Neural cell (in vitro differentiated cells): ENCODE measurements around the gene NUP98. TPM values are rescaled to one million over a fixed set of nuclear protein-coding genes. Genes with fewer than 3 reads are reported as not detected.

Experiments
- H2AFZ ChIP-seq: fragments of 200-600, 300-800 bp; sonication (generic), shearing (Covaris generic); 2 replicates; pipeline ENCODE4 v1.6.0; 2014; ENCODE audit warnings: low read depth, mild to moderate bottlenecking, antibody characterized with exemption, low read length, moderate library complexity
- H3F3A ChIP-seq: fragments of 200-600 bp; shearing (Covaris generic); 2 replicates; pipeline ENCODE4 v1.6.1; 2016; ENCODE audit warnings: mild to moderate bottlenecking, moderate library complexity, mixed read lengths, antibody characterized with exemption, low read length; ENCODE audit not compliant: insufficient read depth, poor library complexity, severe bottlenecking
- H3K27ac ChIP-seq: fragments of 200-600, 300-800 bp; sonication (generic), shearing (Covaris generic); 2 replicates; pipeline ENCODE4 v1.5.1; 2014; ENCODE audit warnings: mild to moderate bottlenecking, low read length, moderate library complexity
- H3K27me3 ChIP-seq: fragments of 300-800, 200-600 bp; sonication (generic), shearing (Covaris generic); 2 replicates; pipeline ENCODE4 v1.6.0; 2014; ENCODE audit warnings: mild to moderate bottlenecking, low read depth, low read length, moderate library complexity; ENCODE audit not compliant: insufficient read depth
- H3K36me3 ChIP-seq: fragments of 300-800, 200-600 bp; sonication (generic), shearing (Covaris generic); 2 replicates; pipeline ENCODE4 v1.5.1; 2014; ENCODE audit warnings: mild to moderate bottlenecking, antibody characterized with exemption, low read length, moderate library complexity; ENCODE audit not compliant: insufficient read depth
- H3K4me2 ChIP-seq: fragments of 300-800, 200-600 bp; sonication (generic), shearing (Covaris generic); 2 replicates; pipeline ENCODE4 v1.6.0; 2014; ENCODE audit warnings: mild to moderate bottlenecking, low read length
- H3K4me3 ChIP-seq: fragments of 300-800, 200-600 bp; sonication (generic), shearing (Covaris generic); 2 replicates; pipeline ENCODE4 v1.5.1; 2014; ENCODE audit warnings: mild to moderate bottlenecking, low read length, moderate library complexity
- H3K79me2 ChIP-seq: fragments of 200-600 bp; shearing (Covaris generic); replicated peaks from 2 replicates; pipeline ENCODE4 v1.6.0; 2014; ENCODE audit warnings: mild to moderate bottlenecking, low read length, moderate library complexity; ENCODE audit not compliant: insufficient read depth
- H3K9ac ChIP-seq: fragments of 300-800, 200-600 bp; sonication (generic), shearing (Covaris generic); 2 replicates; pipeline ENCODE4 v1.6.1; 2016; ENCODE audit warnings: mild to moderate bottlenecking, low read length, mixed read lengths
- H3K9me2 ChIP-seq: fragments of 200-600 bp; shearing (Covaris generic); 2 replicates; pipeline ENCODE4 v1.6.1; 2016; ENCODE audit warnings: mild to moderate bottlenecking, low read length, mixed read lengths; ENCODE audit not compliant: insufficient read depth
- H3K9me3 ChIP-seq: fragments of 200-600, 300-800 bp; sonication (generic), shearing (Covaris generic); 2 replicates; pipeline ENCODE4 v1.6.1; 2016; ENCODE audit warnings: mild to moderate bottlenecking, mixed run types, low read length, moderate library complexity, mixed read lengths
- H4K20me1 ChIP-seq: fragments of 200-600 bp; shearing (Covaris generic); 2 replicates; pipeline ENCODE4 v1.6.1; 2016; ENCODE audit warnings: mild to moderate bottlenecking, mixed run types; ENCODE audit not compliant: insufficient read depth
- EP300 ChIP-seq: fragments of 450-650 bp; conservative IDR thresholded peaks from 2 replicates; pipeline ENCODE4 v1.6.1; 2014; ENCODE audit warnings: antibody characterized with exemption, mild to moderate bottlenecking, moderate library complexity; ENCODE audit not compliant: poor library complexity, severe bottlenecking
- EZH2 ChIP-seq: fragments of 200-600, 300-800 bp; shearing (Covaris generic), sonication (generic); IDR thresholded peaks from 2 replicates; pipeline ENCODE4 v1.6.1; 2014; ENCODE audit warnings: antibody characterized with exemption, low read length, borderline replicate concordance, mild to moderate bottlenecking; ENCODE audit not compliant: insufficient read depth, poor library complexity, severe bottlenecking
- MXI1 ChIP-seq: fragments of 450-650 bp; conservative IDR thresholded peaks from 2 replicates; pipeline ENCODE4 v1.6.1; 2014; ENCODE audit warnings: antibody characterized with exemption, mild to moderate bottlenecking; ENCODE audit not compliant: poor library complexity, severe bottlenecking
- POLR2AphosphoS5 ChIP-seq: IDR thresholded peaks from 2 replicates; pipeline ENCODE4 v1.6.1; 2012
- RAD21 ChIP-seq: fragments of 450-650 bp; conservative IDR thresholded peaks from 2 replicates; pipeline ENCODE4 v1.6.1; 2014; ENCODE audit warnings: antibody characterized with exemption, mild to moderate bottlenecking, moderate library complexity
- SMC3 ChIP-seq: fragments of 450-650 bp; conservative IDR thresholded peaks from 2 replicates; pipeline ENCODE4 v1.6.1; 2014; ENCODE audit warnings: antibody characterized with exemption, mild to moderate bottlenecking, moderate library complexity; ENCODE audit not compliant: poor library complexity
- TAF1 ChIP-seq: IDR thresholded peaks from 2 replicates; pipeline ENCODE4 v1.6.1; 2012; ENCODE audit warnings: low read depth
- polyA plus RNA-seq: library from polyadenylated mRNA; depleted of rRNA; stranded (reverse); fragments of >200 nt; gene quantifications from 2 replicates; pipeline ENCODE4 v1.2.3, GENCODE V29; 2014
- TF ChIP-seq, protein P1 (sequence below): IDR thresholded peaks from 2 replicates; pipeline ENCODE4 v1.6.1; 2012; ENCODE audit warnings: borderline replicate concordance
- TF ChIP-seq, protein P2 (sequence below): fragments of 450-650 bp; IDR thresholded peaks from 2 replicates; pipeline ENCODE4 v1.5.1; 2014; ENCODE audit warnings: antibody characterized with exemption, mild to moderate bottlenecking, moderate library complexity; ENCODE audit not compliant: poor library complexity, severe bottlenecking

The NUP98 gene
- polyA plus RNA-seq, 1 donor from 2014 or later = 28.9 TPM

- H3K36me3 ChIP-seq = peaks cover 4% of the 10 kb centered on the region
- TF ChIP-seq, protein P1, sequence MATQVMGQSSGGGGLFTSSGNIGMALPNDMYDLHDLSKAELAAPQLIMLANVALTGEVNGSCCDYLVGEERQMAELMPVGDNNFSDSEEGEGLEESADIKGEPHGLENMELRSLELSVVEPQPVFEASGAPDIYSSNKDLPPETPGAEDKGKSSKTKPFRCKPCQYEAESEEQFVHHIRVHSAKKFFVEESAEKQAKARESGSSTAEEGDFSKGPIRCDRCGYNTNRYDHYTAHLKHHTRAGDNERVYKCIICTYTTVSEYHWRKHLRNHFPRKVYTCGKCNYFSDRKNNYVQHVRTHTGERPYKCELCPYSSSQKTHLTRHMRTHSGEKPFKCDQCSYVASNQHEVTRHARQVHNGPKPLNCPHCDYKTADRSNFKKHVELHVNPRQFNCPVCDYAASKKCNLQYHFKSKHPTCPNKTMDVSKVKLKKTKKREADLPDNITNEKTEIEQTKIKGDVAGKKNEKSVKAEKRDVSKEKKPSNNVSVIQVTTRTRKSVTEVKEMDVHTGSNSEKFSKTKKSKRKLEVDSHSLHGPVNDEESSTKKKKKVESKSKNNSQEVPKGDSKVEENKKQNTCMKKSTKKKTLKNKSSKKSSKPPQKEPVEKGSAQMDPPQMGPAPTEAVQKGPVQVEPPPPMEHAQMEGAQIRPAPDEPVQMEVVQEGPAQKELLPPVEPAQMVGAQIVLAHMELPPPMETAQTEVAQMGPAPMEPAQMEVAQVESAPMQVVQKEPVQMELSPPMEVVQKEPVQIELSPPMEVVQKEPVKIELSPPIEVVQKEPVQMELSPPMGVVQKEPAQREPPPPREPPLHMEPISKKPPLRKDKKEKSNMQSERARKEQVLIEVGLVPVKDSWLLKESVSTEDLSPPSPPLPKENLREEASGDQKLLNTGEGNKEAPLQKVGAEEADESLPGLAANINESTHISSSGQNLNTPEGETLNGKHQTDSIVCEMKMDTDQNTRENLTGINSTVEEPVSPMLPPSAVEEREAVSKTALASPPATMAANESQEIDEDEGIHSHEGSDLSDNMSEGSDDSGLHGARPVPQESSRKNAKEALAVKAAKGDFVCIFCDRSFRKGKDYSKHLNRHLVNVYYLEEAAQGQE = no peak
- TF ChIP-seq RAD21 = no peak
- no peak for TF ChIP-seq EP300
- no peak for TF ChIP-seq SMC3
- no peak for TF ChIP-seq POLR2AphosphoS5
- no peak for TF ChIP-seq EZH2
- TF ChIP-seq TAF1 = no peak
- TF ChIP-seq, protein P2, sequence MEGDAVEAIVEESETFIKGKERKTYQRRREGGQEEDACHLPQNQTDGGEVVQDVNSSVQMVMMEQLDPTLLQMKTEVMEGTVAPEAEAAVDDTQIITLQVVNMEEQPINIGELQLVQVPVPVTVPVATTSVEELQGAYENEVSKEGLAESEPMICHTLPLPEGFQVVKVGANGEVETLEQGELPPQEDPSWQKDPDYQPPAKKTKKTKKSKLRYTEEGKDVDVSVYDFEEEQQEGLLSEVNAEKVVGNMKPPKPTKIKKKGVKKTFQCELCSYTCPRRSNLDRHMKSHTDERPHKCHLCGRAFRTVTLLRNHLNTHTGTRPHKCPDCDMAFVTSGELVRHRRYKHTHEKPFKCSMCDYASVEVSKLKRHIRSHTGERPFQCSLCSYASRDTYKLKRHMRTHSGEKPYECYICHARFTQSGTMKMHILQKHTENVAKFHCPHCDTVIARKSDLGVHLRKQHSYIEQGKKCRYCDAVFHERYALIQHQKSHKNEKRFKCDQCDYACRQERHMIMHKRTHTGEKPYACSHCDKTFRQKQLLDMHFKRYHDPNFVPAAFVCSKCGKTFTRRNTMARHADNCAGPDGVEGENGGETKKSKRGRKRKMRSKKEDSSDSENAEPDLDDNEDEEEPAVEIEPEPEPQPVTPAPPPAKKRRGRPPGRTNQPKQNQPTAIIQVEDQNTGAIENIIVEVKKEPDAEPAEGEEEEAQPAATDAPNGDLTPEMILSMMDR = no peak
- TF ChIP-seq MXI1 = no peak
- no peak overlapping the region for H2AFZ ChIP-seq
- H3K27me3 ChIP-seq = no peaks in the 10 kb centered on the region
- H4K20me1 ChIP-seq = no peaks in the 10 kb centered on the region
- H3K9ac ChIP-seq = no peak overlapping the region
- no peaks in the 10 kb centered on the region for H3K9me3 ChIP-seq
- no peaks in the 10 kb centered on the region for H3K79me2 ChIP-seq
- no peak overlapping the region for H3K4me2 ChIP-seq
- no peak overlapping the region for H3K4me3 ChIP-seq
- no peak overlapping the region for H3K27ac ChIP-seq
- no peaks in the 10 kb centered on the region for H3K9me2 ChIP-seq
- no peaks in the 10 kb centered on the region for H3F3A ChIP-seq
Measured at GRCh38 chr11:3712274-3712673, 85.1 kb downstream of the NUP98 start.

GRCh38 chr11:3710485-3711259 lies 86.7 kb downstream of the NUP98 start:
- no peak overlapping the region for H2AFZ ChIP-seq
- H3F3A ChIP-seq = no peaks in the 10 kb centered on the region
- H3K9ac ChIP-seq = no peak overlapping the region
- no peak overlapping the region for H3K4me2 ChIP-seq
- no peak overlapping the region for H3K27ac ChIP-seq
- H3K4me3 ChIP-seq = no peak overlapping the region
- H4K20me1 ChIP-seq = no peaks in the 10 kb centered on the region
- no peaks in the 10 kb centered on the region for H3K9me2 ChIP-seq
- H3K79me2 ChIP-seq = no peaks in the 10 kb centered on the region
- H3K9me3 ChIP-seq = no peaks in the 10 kb centered on the region
- TF ChIP-seq, protein P2 = no peak
- TF ChIP-seq EP300 (no peak), POLR2AphosphoS5 (no peak), MXI1 (no peak), RAD21 (no peak), EZH2 (no peak), TAF1 (no peak), SMC3 (no peak)
- TF ChIP-seq, protein P1 = no peak
- peaks cover 10% of the 10 kb centered on the region for H3K36me3 ChIP-seq
- H3K27me3 ChIP-seq = no peaks in the 10 kb centered on the region
